HG02870 (cell line): Measurements from ENCODE around the gene CD163.
"Not testable (repeated sequence)": the region's sequence is repeated elsewhere in the genome, so short reads cannot be mapped to it uniquely, and the experiment has no call there.

ENCODE experiments used
- ATAC-seq: cut with Tn5 transposase; IDR thresholded peaks from one replicate; pipeline ENCODE4 v1.9.1; 2021; ENCODE audit warnings: mild to moderate bottlenecking, moderate library complexity; ENCODE audit not compliant: unreplicated experiment

CD163 gene

DNA sequence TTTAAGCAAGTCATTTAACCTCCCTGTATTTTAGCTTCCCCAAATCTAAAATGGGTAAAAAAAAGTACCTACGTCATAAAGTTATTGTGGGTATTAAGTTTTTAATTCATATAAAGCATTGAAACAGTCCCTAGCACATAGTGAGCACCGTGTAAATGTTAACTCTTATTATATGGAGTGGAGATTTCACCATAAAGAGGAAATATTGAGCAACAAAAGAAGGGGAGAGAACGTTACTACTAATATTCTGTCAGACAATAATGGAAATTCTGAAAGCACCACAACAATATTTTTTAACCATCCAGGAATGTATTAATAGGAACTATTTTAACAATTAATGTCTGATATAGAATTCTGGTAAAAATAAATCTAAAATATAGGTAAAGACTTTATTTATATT is 51.8 kb downstream of the CD163 start:
- ATAC-seq: no peak

DNA sequence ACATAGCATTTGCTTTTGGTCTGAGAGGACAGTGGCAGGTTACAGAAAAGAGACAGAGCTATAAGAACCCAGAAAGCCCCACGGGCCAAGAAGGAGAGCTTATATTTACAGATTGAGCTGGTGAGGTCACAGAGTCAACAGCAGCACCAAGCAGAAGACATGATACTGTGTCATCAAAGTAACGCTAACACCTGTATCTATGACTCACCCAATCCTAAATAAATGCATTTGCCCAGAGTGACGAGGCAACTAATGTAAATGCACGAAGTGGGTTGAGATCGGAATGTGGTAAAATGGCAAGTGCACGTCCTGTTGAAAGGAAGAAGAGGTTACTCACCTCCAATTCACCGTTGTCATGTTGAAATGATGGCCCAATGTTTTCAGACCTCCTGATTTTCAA is 52.9 kb downstream of the CD163 start:
- ATAC-seq: no peak

DNA sequence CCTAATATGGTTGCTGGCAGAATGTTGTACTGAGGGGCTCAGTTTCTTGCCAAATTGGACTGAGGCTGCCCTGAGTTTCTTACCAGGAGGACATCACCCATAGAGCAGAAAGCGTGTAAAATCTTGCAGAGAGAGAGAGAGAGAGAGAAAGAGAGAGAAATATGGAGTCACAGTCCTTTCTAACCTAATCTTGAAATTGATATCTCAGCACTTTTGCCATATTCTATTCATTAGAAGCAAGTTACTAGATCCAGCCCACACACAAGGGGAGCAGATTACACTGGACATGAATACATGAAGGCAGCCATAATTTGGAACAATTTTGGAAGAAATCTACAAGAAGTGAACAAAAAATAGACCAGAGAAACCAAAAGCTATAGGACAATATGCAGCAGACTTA is 55.5 kb downstream of the CD163 start:
- no peak for ATAC-seq

DNA sequence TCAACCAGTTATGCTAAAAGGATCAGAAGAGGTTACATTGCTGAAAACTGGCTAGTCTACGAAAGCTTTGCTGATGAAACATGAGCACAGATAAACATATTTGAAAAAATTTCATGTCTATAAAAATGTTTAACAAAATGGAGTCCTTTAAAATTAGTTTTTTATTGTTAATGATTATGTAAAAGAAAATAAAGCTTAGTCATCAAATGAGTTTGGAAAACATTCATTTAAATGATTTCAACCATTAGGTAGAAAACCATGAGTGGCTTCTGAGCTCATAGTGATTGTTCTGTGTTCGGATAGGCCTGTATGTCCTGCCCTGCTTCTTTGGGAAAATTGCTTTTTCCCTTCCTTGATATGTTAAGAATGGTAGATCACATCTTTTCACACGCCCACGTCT is 59.0 kb downstream of the CD163 start:
- ATAC-seq: no peak

DNA sequence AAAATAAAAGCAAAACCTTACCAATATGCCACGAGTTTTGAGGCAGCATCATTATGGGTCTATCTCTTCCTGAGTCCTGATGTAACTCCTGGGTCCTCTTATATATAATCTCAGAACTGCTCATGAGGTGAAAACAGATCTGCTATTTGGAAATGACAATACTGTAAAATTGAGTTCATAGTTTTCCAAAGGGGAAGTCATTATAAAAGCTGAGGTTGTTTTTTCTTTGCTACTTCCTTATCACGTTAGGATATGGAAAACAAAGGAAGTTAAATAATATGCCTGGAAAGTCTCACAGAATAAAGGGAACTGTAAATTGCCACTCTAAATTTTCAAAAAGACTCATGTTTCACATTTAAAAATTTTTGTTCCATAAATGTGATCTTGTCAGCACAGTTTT is 59.5 kb downstream of the CD163 start, which contains the start of gene CD163L1:
Gene CD163L1 (minus strand): TSS at position 78 of the 400 bp plus-strand sequence. CDS start 26 bp downstream, at position 52.
- no peak for ATAC-seq

DNA sequence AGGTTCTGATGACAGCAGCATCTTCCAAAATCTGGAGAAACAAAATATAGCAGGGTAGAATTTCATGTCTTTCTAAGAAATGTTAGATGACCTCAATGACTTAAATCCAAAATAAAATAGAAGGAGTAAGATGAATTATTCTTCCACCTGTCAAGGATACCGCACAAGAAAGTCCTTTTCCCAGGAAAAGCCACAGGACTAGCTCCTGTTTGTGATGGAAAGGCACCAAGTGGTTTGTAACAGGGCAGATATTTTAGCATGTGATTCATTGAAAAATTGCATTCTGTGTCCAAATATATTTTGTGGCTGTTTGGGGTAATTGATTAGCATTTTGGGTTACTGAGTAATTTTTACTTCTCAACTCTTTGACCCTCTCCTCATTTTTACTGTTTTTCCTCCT is 62.4 kb downstream of the CD163 start:
- no peak for ATAC-seq

DNA sequence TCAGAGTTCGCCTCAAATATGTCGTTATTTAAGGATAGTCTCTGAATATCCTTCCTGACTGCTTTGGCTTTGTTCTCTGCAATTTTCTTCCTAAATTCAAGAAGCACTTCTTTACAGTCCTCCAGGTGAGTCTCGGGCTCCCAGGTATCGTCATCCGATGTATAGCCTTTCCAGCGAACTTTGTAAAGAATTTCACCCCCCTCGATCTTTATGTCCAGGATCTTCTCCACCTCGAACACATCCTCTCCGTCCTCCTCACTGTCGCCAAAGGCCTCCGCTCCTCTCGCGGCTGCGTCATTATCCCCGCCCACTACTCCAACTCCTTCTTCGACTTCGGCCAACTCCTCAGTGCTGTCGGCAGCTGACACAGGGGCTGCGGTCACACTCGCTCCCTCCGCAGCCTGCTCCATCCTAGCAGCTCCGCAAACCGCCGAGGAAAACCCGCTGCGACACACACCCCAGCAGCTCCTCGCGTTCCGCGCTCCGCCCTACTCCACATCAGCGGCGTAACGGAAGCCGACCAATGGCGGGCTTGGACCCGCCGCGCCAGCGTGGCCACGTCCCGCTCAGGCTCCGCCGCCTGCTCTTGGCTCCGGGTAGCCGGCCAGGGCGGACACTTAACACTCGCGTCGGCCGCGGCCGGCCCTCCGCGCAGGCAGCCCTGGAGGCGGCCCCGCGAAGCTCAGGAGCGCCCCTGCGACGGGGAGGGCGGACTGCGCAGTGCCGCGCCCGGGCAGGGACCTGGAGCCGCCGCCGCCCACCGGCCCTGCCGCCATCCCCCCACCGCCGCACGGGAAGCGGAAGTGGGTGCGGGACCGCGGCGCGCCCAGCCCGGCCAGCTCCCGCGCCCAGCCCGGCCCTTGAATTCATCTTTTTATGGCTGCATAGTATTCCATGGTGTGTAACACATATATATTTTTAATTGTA is 63.7 kb downstream of the CD163 start:
- no peak for ATAC-seq

DNA sequence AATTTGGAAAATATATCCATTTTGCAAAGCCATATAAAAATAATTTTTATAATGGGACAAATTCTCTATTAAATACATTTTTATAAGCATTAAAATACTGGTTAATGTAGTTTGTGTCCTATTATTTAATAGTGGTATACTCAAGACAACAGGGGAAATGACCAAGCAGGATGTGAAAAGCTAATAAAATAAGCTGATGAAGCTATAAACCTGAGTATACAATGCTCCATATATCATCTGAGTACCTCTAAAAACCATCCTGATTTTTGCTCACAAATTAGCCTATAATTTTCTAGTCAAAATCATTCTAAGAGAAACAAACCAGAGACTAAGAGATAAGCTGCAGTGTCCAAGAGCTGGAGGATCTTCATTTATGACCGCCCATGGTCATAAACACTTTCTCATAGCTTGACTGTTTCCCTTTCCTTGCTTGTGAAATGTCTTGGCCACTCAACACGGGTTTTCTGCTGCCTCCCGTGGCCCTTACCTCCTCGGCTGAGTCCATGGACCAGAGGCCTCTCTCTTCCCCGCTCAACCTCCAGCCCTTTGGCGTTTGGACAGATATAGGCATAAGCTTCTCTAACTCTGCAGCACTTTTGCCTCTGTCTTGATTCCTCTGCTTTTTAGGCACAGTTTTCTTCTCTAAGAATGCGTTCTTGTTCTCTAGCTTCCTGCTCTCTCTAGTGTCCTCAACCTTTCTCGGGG is 65.1 kb downstream of the CD163 start:
- not testable (repeated sequence) for ATAC-seq

DNA sequence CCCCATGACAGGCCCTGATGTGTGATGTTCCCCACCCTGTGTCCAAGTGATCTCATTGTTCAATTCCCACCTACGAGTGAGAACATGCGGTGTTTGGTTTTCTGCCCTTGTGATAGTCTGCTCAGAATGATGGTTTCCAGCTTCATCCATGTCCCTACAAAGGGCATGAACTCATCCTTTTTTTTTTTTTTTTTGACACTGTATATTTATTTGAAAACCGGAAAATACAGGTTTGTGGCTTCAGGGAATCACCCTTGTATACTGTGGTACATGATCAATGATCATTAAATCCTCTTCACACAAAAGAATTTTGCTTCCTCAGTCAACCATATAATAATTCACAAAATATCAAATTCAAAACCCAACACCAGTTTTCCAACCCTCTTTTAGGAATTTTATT is 66.1 kb downstream of the CD163 start:
- ATAC-seq: not testable (repeated sequence)

DNA sequence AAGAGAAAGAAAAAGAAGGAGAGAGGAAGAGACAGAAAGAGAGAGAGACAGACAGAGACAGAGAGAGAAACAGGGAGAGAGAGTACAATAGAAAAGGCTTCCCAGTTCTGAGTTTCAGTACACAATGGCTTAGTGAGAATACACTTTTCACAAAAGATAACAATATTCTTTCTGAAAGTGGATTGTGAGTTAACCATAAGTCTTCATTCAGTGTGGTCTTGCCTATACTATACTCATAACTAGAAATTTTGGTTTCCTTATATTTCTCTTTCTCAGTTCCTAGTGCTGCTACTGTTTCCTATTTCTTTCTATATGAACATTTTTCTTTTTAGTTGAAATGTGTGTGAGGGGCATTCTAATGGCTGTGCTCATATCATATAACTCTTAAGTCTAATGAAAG is 68.9 kb downstream of the CD163 start:
- peak; percentile 54 for ATAC-seq

DNA sequence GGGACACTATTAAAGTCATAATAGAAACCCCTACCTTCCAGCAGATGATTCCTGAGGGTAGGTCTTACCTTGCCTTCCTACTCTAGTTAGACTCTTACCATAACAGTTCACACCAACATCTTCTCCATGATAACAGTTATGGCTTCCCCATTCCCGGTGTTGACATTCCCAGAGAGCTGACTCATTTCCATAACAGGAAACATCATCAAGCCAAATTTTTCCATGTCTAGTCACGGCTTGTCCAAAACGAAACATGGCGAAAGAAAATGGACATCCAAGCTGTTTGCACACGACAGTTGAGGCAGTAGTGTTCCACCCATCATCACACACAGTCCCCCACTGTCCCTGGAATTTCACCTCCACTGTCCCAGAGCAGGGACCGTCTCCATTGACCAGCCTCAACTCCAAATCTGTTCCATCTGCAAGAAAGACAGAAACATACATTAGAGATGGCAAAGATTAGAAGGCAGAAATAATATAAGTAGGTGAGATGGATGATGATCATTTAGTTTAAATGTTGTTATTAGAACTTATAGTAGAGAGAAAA is 70.2 kb downstream of the CD163 start:
- no peak for ATAC-seq

DNA sequence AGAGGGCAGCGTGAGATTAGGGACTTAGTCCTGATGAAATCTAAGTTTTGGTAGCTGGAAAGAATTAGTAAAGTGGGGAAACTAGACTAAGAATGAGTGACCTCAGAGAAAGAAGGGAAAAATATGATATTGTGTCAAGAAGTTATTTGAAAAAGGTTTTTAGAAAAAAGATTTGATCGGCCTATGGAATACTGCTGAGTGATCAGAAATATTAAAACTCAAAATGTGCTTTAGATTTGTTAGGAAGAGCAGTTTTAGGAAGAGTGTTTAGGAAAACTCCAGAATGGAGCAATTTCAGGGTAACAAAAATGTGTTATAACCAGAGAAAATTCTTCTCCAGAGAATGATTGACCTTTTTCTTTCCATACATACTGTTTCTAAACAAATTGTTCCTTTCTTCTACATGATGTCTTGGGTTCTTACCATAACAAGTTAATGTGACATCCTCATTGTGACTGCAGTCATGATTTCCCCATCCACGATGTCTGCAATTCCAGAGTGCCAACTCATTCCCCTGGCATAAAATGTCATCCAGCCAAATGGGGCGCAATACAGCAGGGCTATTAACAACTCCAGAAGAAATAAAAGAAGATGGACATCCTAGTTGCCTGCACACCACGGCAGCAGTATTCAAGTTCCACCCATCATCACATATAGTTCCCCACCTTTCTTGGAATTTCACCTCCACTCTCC is 71.4 kb downstream of the CD163 start:
- ATAC-seq: no peak
